ENCODE data around the gene PDE4D. TPM values are rescaled to one million over a fixed set of nuclear protein-coding genes. Genes with fewer than 3 reads are reported as not detected.

Gene PDE4D
- total and polyA plus RNA-seq, 10 of the 15 experiments (the other 5 are each of a cell fraction or from before 2014, with no cell fraction given): 0.87 to 4.1 (median 2.2) TPM

DNA sequence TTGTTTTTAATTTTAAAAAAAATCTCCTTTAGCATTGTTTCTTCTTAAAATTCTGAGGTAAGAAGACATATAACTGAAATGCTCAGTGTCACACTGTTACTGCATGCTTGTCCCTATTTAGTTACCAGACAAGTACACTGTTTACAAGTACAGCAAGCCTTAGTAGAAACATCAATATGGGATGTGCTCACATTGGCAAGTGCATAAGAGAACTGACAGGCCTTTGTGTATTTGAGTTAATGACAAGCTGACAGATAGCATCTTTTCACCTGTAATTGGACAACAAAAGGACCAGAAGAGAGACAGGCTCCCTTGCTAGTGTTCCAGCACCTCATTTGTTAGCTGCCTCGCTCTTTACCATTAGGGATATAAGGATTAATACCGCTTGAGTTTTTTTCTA is 63.6 kb downstream of the PDE4D start (continued):
- TF ChIP-seq, protein P1, sequence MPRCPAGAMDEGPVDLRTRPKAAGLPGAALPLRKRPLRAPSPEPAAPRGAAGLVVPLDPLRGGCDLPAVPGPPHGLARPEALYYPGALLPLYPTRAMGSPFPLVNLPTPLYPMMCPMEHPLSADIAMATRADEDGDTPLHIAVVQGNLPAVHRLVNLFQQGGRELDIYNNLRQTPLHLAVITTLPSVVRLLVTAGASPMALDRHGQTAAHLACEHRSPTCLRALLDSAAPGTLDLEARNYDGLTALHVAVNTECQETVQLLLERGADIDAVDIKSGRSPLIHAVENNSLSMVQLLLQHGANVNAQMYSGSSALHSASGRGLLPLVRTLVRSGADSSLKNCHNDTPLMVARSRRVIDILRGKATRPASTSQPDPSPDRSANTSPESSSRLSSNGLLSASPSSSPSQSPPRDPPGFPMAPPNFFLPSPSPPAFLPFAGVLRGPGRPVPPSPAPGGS (IDR thresholded peaks at IDR 0.05; ENCODE audit: borderline replicate concordance, insufficient read depth, low read depth, low read length, poor library complexity, severe bottlenecking): no peak

DNA sequence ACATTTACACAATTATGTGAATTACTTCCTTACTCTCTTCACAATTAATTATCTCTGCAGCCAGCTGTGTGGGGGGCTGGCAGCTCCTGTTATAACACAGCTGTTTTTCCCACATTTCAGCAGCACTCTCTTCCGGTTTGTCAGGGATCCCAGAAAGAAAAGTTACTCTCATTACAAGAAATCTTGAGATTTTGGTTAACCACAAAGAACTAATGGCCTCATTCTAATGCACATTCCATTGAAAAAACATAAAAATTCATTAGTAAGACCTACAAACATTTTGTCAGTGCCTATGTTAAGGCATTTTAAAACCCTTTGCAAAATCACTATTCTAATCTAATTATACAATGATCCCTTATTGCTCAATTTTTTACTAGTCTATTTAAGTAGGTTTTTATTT is 64.1 kb downstream of the PDE4D start:
- in situ Hi-C loops (cut with MboI): no loop called here
- ATAC-seq (no peak), DNase-seq (ENCODE audit: low read depth, low spot score) (no peak), FAIRE-seq (no peak)
- RAD21 ChIA-PET (ENCODE audit: unreplicated experiment): no interaction called here
- POLR2A ChIA-PET: no interaction called here
- TF ChIP-seq CREB1 (IDR thresholded peaks at IDR 0.05; ENCODE audit: low read depth) (no peak), RUNX3 (IDR thresholded peaks at IDR 0.05; ENCODE audit: low read length) (no peak), LARP7 (IDR thresholded peaks at IDR 0.05) (no peak), MTA2 (IDR thresholded peaks at IDR 0.05; ENCODE audit: low read depth) (no peak), PML (IDR thresholded peaks at IDR 0.05; ENCODE audit: low read length) (no peak), HDAC6 (IDR thresholded peaks at IDR 0.05; ENCODE audit: unreplicated experiment) (no peak), CBX5 (IDR thresholded peaks at IDR 0.05; ENCODE audit: low read depth) (no peak)
- TF ChIP-seq, protein P2, sequence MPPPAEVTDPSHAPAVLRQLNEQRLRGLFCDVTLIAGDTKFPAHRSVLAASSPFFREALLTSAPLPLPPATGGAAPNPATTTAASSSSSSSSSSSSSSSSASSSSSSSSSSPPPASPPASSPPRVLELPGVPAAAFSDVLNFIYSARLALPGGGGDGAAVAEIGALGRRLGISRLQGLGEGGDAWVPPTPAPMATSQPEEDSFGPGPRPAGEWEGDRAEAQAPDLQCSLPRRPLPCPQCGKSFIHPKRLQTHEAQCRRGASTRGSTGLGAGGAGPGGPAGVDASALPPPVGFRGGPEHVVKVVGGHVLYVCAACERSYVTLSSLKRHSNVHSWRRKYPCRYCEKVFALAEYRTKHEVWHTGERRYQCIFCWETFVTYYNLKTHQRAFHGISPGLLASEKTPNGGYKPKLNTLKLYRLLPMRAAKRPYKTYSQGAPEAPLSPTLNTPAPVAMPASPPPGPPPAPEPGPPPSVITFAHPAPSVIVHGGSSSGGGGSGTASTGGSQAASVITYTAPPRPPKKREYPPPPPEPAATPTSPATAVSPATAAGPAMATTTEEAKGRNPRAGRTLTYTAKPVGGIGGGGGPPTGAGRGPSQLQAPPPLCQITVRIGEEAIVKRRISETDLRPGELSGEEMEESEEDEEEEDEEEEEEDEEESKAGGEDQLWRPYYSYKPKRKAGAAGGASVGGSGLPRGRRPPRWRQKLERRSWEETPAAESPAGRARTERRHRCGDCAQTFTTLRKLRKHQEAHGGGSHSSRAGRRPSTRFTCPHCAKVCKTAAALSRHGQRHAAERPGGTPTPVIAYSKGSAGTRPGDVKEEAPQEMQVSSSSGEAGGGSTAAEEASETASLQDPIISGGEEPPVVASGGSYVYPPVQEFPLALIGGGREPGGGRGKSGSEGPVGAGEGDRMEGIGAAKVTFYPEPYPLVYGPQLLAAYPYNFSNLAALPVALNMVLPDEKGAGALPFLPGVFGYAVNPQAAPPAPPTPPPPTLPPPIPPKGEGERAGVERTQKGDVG (CRISPR knock-in tag; IDR thresholded peaks at IDR 0.05): no peak
- TF ChIP-seq, protein P3, sequence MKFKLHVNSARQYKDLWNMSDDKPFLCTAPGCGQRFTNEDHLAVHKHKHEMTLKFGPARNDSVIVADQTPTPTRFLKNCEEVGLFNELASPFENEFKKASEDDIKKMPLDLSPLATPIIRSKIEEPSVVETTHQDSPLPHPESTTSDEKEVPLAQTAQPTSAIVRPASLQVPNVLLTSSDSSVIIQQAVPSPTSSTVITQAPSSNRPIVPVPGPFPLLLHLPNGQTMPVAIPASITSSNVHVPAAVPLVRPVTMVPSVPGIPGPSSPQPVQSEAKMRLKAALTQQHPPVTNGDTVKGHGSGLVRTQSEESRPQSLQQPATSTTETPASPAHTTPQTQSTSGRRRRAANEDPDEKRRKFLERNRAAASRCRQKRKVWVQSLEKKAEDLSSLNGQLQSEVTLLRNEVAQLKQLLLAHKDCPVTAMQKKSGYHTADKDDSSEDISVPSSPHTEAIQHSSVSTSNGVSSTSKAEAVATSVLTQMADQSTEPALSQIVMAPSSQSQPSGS (IDR thresholded peaks at IDR 0.05; ENCODE audit: low read length): no peak
- Histone ChIP-seq H3K79me2 (ENCODE audit: control insufficient read depth, insufficient read depth, low read length) (no peaks in the 10 kb centered on the region), H2AFZ (ENCODE audit: control insufficient read depth, low read depth, low read length) (no peak overlapping the region), H3K4me2 (ENCODE audit: control insufficient read depth, insufficient read depth) (no peak overlapping the region), H3K9ac (ENCODE audit: control insufficient read depth, insufficient read depth, low read length) (no peak overlapping the region), H4K20me1 (ENCODE audit: control insufficient read depth, insufficient read depth) (no peaks in the 10 kb centered on the region), H3K27ac (ENCODE audit: control insufficient read depth, insufficient read depth) (no peak overlapping the region), H3K4me3 (no peak overlapping the region), H3K9me3 (replicated peaks; ENCODE audit: control insufficient read depth, insufficient read depth, low read length) (no peaks in the 10 kb centered on the region), H3K4me1 (ENCODE audit: control insufficient read depth, insufficient read depth, low read length) (no peaks in the 10 kb centered on the region), H3K36me3 (ENCODE audit: control insufficient read depth in 2 of 2, insufficient read depth in 2 of 2, low read length in 1 of 2) (no peaks in the 10 kb centered on the region), H3K27me3 (replicated peaks in 1 of 2; ENCODE audit: control insufficient read depth in 2 of 2, insufficient read depth in 2 of 2, low read length in 1 of 2) (no peaks in the 10 kb centered on the region; a peak in 1 of 4 replicates)
- CTCF ChIA-PET: interaction anchor here (1.0 kb wide), 1 partner anchor 18 kb away, joined by 3 read pairs; no protein-coding TSS in a partner anchor
- BruUV-seq (replicated peaks): no TSS peak
- 11% methylated on average over 1 of the region's 1 CpG for WGBS (ENCODE audit: insufficient coverage, insufficient replicate concordance, low lambda C conversion rate, missing lambda C conversion rate)
- SMC1A ChIA-PET (ENCODE audit: uncharacterized antibody, unreplicated experiment): interaction anchor here (1.4 kb wide), 1 partner anchor 12 kb away, joined by 6 read pairs; no protein-coding TSS in a partner anchor
- intact Hi-C loops (cut with micrococcal nuclease; ENCODE audit: unreplicated experiment): no loop called here

All from GM12878 (cell line).